Endothelial cell of umbilical vein (primary cell): ENCODE data around the gene PPFIBP1. TPM values are rescaled to one million over a fixed set of nuclear protein-coding genes. Genes with fewer than 3 reads are reported as not detected.

Experiments used
- BruUV-seq: library from RNA; stranded (reverse); fragments of 400-500 nt; replicated peaks from 2 replicates; lab custom pipeline; 2021; lab: Mats Ljungman, UMichigan
- CTCF ChIA-PET: fragments of 300-600, 350-600 bp; sonication (Branson Sonifier 250); formaldehyde crosslinking; loops from one replicate; lab custom pipeline; 2021; ENCODE audit warnings: antibody characterized with exemption, inconsistent platforms; lab: Charles Lee
- POLR2A ChIA-PET: fragments of 300-600, 350-600 bp; sonication (Branson Sonifier 250); formaldehyde crosslinking; loops from one replicate; lab custom pipeline; 2021; ENCODE audit warnings: antibody characterized with exemption, inconsistent platforms; lab: Charles Lee
- DNase-seq: peaks from one replicate; pipeline ENCODE4 v3.0.0-alpha.2; 2011; ENCODE audit warnings: low read depth, low spot score
- FAIRE-seq: peaks from 2 replicates; lab custom pipeline; 2011; peaks lifted over from hg19 to GRCh38; lab: Jason Lieb, UNC
- H2AFZ ChIP-seq: 2 replicates; pipeline ENCODE4 v1.6.0; 2012; ENCODE audit warnings: low read depth, low read length, control low read depth, inconsistent platforms
- H3K27ac ChIP-seq: 2 replicates; pipeline ENCODE4 v1.5.1; 2011; ENCODE audit warnings: low read depth, mild to moderate bottlenecking, control low read depth, low read length, moderate library complexity; ENCODE audit not compliant: insufficient read depth
- H3K27me3 ChIP-seq, 2 experiments: 2 replicates each; pipeline versions ENCODE4 v1.6.0 to v1.6.1; 2011; ENCODE audit warnings: low read length in 2 of 2, mixed read lengths in 1 of 2; ENCODE audit not compliant: control insufficient read depth in 2 of 2, insufficient read depth in 2 of 2
- H3K36me3 ChIP-seq, 2 experiments: 2 replicates in 1 of 2; 3 replicates in 1 of 2; pipeline ENCODE4 v1.5.1; 2011; ENCODE audit warnings: low read length in 2 of 2, mild to moderate bottlenecking in 1 of 2, moderate library complexity in 1 of 2; ENCODE audit not compliant: control insufficient read depth in 2 of 2, insufficient read depth in 2 of 2; ENCODE audit errors: extremely low read depth in 1 of 2
- H3K4me1 ChIP-seq: 3 replicates; pipeline ENCODE4 v1.5.1; 2011; ENCODE audit warnings: mild to moderate bottlenecking, low read length; ENCODE audit not compliant: control insufficient read depth, insufficient read depth; ENCODE audit errors: extremely low read depth
- H3K4me2 ChIP-seq: 2 replicates; pipeline ENCODE4 v1.6.1; 2011; ENCODE audit warnings: low read length, control low read depth, mixed read lengths; ENCODE audit not compliant: insufficient read depth
- H3K4me3 ChIP-seq, 3 experiments: fragments of 200-600 bp in 1 of 3; sonication (generic), shearing (Covaris generic) in 1 of 3; replicated peaks in 1 of 3; 2 replicates each; pipeline ENCODE4 v1.5.1; 2011 to 2016; ENCODE audit warnings: control low read depth in 3 of 3, low read length in 3 of 3, mild to moderate bottlenecking in 2 of 3, inconsistent platforms in 1 of 3, low read depth in 1 of 3, moderate library complexity in 1 of 3; ENCODE audit not compliant: insufficient read depth in 1 of 3
- H3K79me2 ChIP-seq: 2 replicates; pipeline ENCODE4 v1.6.0; 2012; ENCODE audit warnings: low read length, inconsistent platforms; ENCODE audit not compliant: control insufficient read depth, insufficient read depth
- H3K9ac ChIP-seq: replicated peaks from 2 replicates; pipeline ENCODE3; 2011; ENCODE audit warnings: low read length, control low read depth; ENCODE audit not compliant: insufficient read depth; ENCODE audit errors: extremely low read depth
- H3K9me1 ChIP-seq: replicated peaks from 3 replicates; pipeline ENCODE4 v1.6.0; 2011; ENCODE audit warnings: mild to moderate bottlenecking, low read length; ENCODE audit not compliant: control insufficient read depth, insufficient read depth; ENCODE audit errors: extremely low read depth
- H3K9me3 ChIP-seq: replicated peaks from 2 replicates; pipeline ENCODE4 v1.5.1; 2012; ENCODE audit warnings: low read length, inconsistent platforms; ENCODE audit not compliant: control insufficient read depth, insufficient read depth
- H4K20me1 ChIP-seq: replicated peaks from 2 replicates; pipeline ENCODE3; 2011; ENCODE audit warnings: mild to moderate bottlenecking, low read length; ENCODE audit not compliant: control insufficient read depth, insufficient read depth; ENCODE audit errors: extremely low read depth
- EZH2 ChIP-seq: IDR thresholded peaks from 2 replicates; pipeline ENCODE4 v1.6.1; 2012; ENCODE audit warnings: borderline replicate concordance, low read depth, mild to moderate bottlenecking, moderate library complexity, low read length, inconsistent platforms; ENCODE audit not compliant: severe bottlenecking
- FOS ChIP-seq: IDR thresholded peaks from 2 replicates; pipeline ENCODE4 v1.6.1; 2011; ENCODE audit warnings: mild to moderate bottlenecking, low read length, moderate library complexity, borderline replicate concordance; ENCODE audit not compliant: insufficient read depth
- GATA2 ChIP-seq: IDR thresholded peaks from 2 replicates; pipeline ENCODE4 v1.7.0; 2011; ENCODE audit warnings: low read depth, mild to moderate bottlenecking, moderate library complexity, mixed read lengths, low read length; ENCODE audit not compliant: insufficient read length, insufficient read depth
- JUN ChIP-seq: IDR thresholded peaks from 2 replicates; pipeline ENCODE4 v1.6.1; 2011; ENCODE audit warnings: borderline replicate concordance, low read depth; ENCODE audit not compliant: insufficient read length, insufficient read depth
- MAX ChIP-seq: IDR thresholded peaks from 2 replicates; pipeline ENCODE4 v1.6.1; 2011; ENCODE audit not compliant: insufficient read depth, insufficient read length
- MYC ChIP-seq: IDR thresholded peaks from one replicate; pipeline ENCODE4 v1.6.1; 2011; ENCODE audit warnings: mild to moderate bottlenecking, low read depth, low read length
- POLR2A ChIP-seq: IDR thresholded peaks from 2 replicates; pipeline ENCODE4 v1.6.1; 2012; ENCODE audit warnings: low read depth, mild to moderate bottlenecking, control low read depth, low read length
- POLR2AphosphoS5 ChIP-seq: IDR thresholded peaks from 2 replicates; pipeline ENCODE4 v1.6.1; 2012; ENCODE audit warnings: low read depth, mild to moderate bottlenecking, control low read depth, low read length, moderate library complexity; ENCODE audit not compliant: insufficient read depth
- dilution Hi-C: fragments of 300-500 bp; cut with MboI; formaldehyde crosslinking; loops from one replicate; pipeline ENCODE4 v1.15.0; 2019; ENCODE audit warnings: low sequenced_read_pairs; ENCODE audit not compliant: extremely low pct_ligation_motif_present
- intact Hi-C: fragments of 100-400 bp; cut with micrococcal nuclease; formaldehyde crosslinking; loops from one replicate; pipeline ENCODE4 v1.10.0; 2022
- polyA plus RNA-seq, 4 experiments: library from polyadenylated mRNA; depleted of rRNA in 3 of 4; stranded (reverse) in 3 of 4; unstranded in 1 of 4; fragments of >200 nt; gene quantifications; 2 replicates each; pipeline versions ENCODE4 v1.2.1 to v1.2.3, GENCODE V29; 2011 to 2012; ENCODE audit warnings: missing spikeins in 1 of 4
- total RNA-seq: library from RNA; stranded (reverse); gene quantifications from 2 replicates; pipeline ENCODE4 v1.2.3, GENCODE V29; 2021
- TF ChIP-seq, protein P1 (sequence below), 2 donors: IDR thresholded peaks; 1 replicate in 1 of 2; 2 replicates in 1 of 2; pipeline ENCODE4 v1.5.1; 2011; ENCODE audit warnings: low read length in 2 of 2, mild to moderate bottlenecking in 2 of 2, moderate library complexity in 2 of 2, control low read depth in 1 of 2, inconsistent platforms in 1 of 2, low read depth in 1 of 2; ENCODE audit not compliant: insufficient read depth in 1 of 2; ENCODE audit errors: extremely low read depth in 1 of 2

Gene PPFIBP1
- total and polyA plus RNA-seq, 2 donors (not counting 3 experiments of a cell fraction or from before 2014, with no cell fraction given) = 45.5 to 154 TPM

- dilution Hi-C loops (no loop called here), intact Hi-C loops (no loop called here)
- Histone ChIP-seq H3K36me3 (peaks cover 2 to 5% of the 10 kb centered on the region in 2 experiments), H4K20me1 (no peaks in the 10 kb centered on the region), H3K79me2 (peaks cover 15% of the 10 kb centered on the region), H3K4me2 (no peak overlapping the region), H3K4me3 (no peak overlapping the region), H3K4me1 (peaks cover 4% of the 10 kb centered on the region), H2AFZ (no peak overlapping the region), H3K9me1 (no peaks in the 10 kb centered on the region), H3K27ac (no peak overlapping the region), H3K9me3 (no peaks in the 10 kb centered on the region), H3K27me3 (no peaks in the 10 kb centered on the region), H3K9ac (no peak overlapping the region)
- TF ChIP-seq GATA2 (no peak), MYC (no peak), EZH2 (no peak), POLR2A (no peak), FOS (no peak), JUN (no peak), MAX (no peak), POLR2AphosphoS5 (no peak)
- TF ChIP-seq, protein P1, sequence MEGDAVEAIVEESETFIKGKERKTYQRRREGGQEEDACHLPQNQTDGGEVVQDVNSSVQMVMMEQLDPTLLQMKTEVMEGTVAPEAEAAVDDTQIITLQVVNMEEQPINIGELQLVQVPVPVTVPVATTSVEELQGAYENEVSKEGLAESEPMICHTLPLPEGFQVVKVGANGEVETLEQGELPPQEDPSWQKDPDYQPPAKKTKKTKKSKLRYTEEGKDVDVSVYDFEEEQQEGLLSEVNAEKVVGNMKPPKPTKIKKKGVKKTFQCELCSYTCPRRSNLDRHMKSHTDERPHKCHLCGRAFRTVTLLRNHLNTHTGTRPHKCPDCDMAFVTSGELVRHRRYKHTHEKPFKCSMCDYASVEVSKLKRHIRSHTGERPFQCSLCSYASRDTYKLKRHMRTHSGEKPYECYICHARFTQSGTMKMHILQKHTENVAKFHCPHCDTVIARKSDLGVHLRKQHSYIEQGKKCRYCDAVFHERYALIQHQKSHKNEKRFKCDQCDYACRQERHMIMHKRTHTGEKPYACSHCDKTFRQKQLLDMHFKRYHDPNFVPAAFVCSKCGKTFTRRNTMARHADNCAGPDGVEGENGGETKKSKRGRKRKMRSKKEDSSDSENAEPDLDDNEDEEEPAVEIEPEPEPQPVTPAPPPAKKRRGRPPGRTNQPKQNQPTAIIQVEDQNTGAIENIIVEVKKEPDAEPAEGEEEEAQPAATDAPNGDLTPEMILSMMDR (IDR thresholded peaks at IDR 0.05; ENCODE audit: extremely low read depth in 1 of 2, insufficient read depth in 1 of 2, low read depth in 1 of 2, low read length in 2 of 2) = no peak
- DNase-seq (no peak), FAIRE-seq (no peak)
- ChIA-PET CTCF (no interaction called here), POLR2A (no interaction called here)
- BruUV-seq = no TSS peak
Measured at GRCh38 chr12:27637524-27637923, 113.5 kb downstream of the PPFIBP1 start.
